SH-SY5Y (cell line): Measurements from ENCODE around the gene COG2.

Experiments
- GATA2 ChIP-seq: IDR thresholded peaks from 2 replicates; pipeline ENCODE4 v1.6.1; 2011; ENCODE audit warnings: mild to moderate bottlenecking, low read depth, low read length
- GATA3 ChIP-seq: IDR thresholded peaks from 2 replicates; pipeline ENCODE4 v1.6.1; 2011; ENCODE audit warnings: low read depth, mild to moderate bottlenecking, low read length, moderate library complexity

DNA sequence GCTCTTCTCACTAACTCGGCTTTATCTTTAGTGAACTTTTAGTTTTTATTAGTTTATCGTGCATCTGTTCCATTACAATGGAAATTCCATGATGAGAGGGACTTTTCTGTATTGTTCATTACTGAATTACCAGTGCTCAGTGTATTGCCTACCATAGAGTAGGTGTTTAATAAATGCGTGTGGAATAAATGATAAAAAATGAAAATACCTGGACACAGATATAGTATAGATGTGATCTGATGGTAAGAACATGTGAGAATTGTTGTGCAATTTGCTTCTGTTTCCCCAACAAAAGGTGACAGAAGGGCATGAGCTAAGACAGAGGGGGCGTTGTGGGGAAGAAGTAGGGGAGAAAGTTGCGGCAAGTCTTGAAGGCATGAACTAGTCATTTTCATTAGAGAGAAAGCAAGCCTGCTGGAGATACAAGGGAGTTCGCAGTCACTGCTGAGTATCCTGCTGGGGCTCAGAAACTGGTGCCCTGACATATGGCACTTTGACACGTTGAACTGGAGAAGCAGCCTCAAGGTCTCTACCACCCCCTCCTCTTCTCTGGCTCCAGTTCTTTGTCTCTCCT, 5.6 kb upstream of the COG2 start:
- TF ChIP-seq GATA2 (no peak), GATA3 (no peak)
